LNCaP clone FGC (cell line): Measurements from ENCODE around the gene HDAC4.

Experiments used
- DNase-seq: peaks from one replicate; pipeline ENCODE4 v3.0.0-alpha.2; 2011; ENCODE audit warnings: low read depth
- H3K4me3 ChIP-seq: 2 replicates; pipeline ENCODE4 v1.5.1; 2011; ENCODE audit warnings: mild to moderate bottlenecking, low read depth, low read length, control low read depth
- TF ChIP-seq, protein P1 (sequence below): IDR thresholded peaks from 2 replicates; pipeline ENCODE4 v1.5.1; 2012; ENCODE audit warnings: mild to moderate bottlenecking; ENCODE audit not compliant: control insufficient read depth, insufficient read depth; ENCODE audit errors: extremely low read depth

HDAC4 gene

DNA sequence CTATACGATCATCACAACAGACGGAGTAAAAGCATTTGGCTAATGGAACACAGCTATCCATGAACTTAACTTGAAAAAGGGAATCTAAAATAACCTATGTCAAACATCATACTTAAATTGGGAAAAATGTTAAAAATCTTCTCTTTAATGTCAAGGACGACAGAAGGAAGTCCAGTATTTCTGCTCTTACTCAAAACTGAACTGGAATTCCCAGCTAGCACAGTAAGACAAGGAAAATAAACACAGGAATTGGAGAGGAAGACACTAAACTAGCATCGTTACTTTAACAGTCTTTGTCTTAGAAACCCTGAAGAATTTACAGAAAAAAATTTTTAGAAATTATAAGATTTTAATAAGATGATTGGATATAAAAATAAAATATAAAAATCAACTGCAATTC is 112.6 kb downstream of the HDAC4 start:
- no peak overlapping the region for H3K4me3 ChIP-seq
- DNase-seq: no peak
- TF ChIP-seq, protein P1, sequence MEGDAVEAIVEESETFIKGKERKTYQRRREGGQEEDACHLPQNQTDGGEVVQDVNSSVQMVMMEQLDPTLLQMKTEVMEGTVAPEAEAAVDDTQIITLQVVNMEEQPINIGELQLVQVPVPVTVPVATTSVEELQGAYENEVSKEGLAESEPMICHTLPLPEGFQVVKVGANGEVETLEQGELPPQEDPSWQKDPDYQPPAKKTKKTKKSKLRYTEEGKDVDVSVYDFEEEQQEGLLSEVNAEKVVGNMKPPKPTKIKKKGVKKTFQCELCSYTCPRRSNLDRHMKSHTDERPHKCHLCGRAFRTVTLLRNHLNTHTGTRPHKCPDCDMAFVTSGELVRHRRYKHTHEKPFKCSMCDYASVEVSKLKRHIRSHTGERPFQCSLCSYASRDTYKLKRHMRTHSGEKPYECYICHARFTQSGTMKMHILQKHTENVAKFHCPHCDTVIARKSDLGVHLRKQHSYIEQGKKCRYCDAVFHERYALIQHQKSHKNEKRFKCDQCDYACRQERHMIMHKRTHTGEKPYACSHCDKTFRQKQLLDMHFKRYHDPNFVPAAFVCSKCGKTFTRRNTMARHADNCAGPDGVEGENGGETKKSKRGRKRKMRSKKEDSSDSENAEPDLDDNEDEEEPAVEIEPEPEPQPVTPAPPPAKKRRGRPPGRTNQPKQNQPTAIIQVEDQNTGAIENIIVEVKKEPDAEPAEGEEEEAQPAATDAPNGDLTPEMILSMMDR: no peak

DNA sequence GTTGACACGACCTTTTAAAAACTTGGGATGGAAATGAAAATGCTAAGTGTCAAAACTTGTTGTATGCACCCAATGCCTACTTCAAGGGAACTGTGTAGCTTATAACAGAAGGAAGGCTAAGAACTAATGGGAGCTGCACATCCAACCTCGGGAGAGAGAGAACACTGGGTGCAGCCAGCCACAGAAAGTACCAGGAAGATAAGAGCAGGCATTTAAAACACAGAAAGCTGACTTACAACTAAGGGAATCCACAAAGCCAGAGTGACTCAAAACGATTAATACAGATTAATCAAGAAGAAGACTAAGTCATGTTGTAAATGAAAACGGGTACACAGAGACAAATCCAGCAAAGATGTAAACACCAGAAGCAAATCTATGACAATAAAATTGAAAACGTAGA is 113.4 kb downstream of the HDAC4 start:
- TF ChIP-seq, protein P1: no peak

DNA sequence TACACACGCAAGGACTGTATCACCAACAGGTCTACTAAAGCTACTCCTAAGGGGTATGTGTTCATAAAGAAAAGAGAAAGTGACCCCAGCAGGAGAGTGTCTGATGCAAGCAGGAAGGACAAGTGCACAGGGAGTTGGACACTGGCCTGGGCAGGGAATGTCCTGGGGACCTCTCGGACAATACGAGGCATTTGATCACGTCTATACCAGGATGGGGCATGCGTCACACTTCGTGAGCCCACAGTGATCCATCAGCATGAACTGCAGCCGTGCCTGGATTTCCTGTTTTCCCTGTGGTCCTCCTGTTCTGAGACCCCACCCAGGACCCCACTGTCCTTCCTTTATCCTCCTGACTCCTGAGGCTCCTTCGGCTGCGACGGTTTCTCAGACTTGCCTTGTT is 113.9 kb downstream of the HDAC4 start:
- no peak overlapping the region for H3K4me3 ChIP-seq
- TF ChIP-seq, protein P1: no peak
- DNase-seq: no peak

More for the DNA sequence above, 113.4 kb downstream of the HDAC4 start:
- no peak for DNase-seq
- H3K4me3 ChIP-seq: no peak overlapping the region

DNA sequence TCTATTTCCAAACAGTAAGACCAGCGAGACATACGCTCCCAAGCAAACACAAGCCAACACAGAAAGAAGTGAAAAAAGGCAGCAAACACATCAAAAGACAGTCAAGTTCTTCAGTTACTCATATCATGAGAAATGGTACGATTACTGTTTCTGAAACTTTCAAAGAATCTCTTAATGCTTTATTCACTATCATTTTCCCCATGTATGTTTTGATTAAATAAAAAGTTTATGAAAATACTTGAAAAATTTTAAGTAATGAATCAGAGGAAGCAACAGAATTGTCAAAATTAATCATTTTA is 114.9 kb downstream of the HDAC4 start:
- H3K4me3 ChIP-seq: no peak overlapping the region
- DNase-seq: no peak
- TF ChIP-seq, protein P1: no peak

DNA sequence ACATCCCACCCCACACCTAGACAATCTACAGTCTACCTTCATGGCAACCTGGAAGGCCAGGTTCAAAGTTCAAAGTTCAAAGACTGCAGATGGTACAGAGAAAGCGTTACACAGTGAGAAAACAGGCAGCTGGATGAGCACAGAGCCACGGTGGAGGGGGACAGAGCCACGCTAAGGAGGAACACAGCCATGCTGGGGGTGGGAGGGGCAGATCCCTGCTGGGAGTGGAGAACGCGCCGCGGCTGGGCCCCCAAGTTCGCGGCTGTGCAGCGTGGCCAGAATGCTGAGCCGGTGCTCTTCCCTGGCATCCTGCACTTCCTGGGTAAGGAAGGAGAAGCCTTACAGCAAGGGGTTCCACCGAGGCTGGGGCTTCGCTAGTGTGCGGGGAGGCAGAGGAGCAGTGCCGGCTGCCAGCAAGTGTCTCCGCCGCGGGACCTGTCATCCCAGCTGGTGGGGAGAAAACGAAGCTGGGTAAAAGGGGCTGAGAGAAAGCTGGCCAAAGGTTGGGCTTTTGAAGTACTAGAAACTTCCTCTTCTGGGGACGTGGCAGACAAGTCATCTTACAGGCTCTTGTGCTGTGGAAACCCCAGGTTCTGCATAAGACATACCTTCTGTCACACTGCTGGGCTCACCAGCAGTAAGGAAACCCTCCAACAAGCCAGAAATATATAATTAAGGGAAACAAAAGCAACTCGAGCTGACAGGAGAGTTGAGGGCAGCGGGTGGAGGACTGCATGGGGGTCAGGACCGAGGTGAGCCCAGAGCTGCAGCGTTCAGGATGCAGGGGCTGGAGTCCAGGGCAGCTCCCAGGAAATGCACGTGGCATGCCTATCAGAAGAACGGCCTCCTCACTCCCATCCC is 115.5 kb downstream of the HDAC4 start:
- no peak for DNase-seq
- TF ChIP-seq, protein P1: no peak
- H3K4me3 ChIP-seq: no peak overlapping the region

DNA sequence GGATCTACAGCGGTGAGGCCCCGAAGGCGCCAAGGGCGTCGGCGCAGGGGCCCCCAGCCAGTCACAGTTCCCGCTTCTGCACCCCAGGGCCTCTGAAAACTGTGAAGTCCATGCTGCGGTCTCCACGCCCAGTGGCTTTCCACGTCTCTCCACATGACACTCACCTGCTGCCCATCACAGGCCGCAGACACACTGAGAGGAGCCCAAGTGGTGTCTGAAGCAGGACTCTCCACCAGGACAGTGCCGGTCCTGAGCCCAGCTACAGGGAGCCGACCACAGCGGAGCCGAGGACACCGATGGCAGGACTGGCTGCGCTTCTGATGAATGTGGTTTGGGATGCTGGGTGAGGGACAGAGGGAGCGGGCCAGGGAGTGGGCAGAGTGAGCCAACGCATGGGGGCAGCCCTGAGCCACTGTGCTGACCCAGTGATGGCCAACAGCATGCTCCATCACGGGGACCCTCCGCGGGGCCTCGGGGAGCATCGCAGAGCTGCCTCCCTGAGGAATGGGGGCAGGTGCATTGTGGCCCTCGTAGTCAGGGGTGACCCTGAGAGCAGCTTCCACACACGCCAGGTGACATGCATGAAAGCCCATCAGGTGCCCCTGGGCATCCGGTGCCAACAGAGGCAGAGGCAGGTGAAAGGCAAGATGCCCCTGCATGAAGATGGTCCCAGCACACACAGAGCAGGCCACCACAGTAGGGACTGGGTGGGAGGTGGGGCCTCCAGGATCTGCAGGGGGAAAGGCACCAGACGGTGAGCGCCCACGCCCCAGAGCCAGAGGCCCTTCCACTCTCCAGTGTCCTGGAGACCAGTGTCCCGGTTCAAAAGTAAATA is 116.6 kb downstream of the HDAC4 start:
- TF ChIP-seq, protein P1: no peak
- no peak for DNase-seq
- H3K4me3 ChIP-seq: no peak overlapping the region
